Activated naive CD8-positive, alpha-beta T cell treated with anti-CD3 and anti-CD28 coated beads, Interleukin-2, amount 10 ng/mL, durations not matched to agents 7 days and 5 days (primary cell): ENCODE results near the gene MAP7. TPM values are rescaled to one million over a fixed set of nuclear protein-coding genes. Genes with fewer than 3 reads are reported as not detected.

ENCODE experiments used
- ATAC-seq: fragments of 150-1000 bp; cut with Tn5 transposase; one replicate; pipeline ENCODE4 v1.10.0; 2021; ENCODE audit warnings: low read depth, moderate library complexity
- POLR2A ChIA-PET: fragments of 350-600 bp; sonication (Branson Sonifier 250); formaldehyde crosslinking; loops from one replicate; lab custom pipeline; 2021; ENCODE audit warnings: antibody characterized with exemption; lab: Charles Lee
- DNase-seq: peaks from one replicate; pipeline ENCODE4 v3.0.0; 2021
- H3K27ac Mint-ChIP-seq: one replicate; pipeline ENCODE4 v1.8.0; 2022; ENCODE audit warnings: mild to moderate bottlenecking, mixed read lengths
- H3K27me3 Mint-ChIP-seq: one replicate; pipeline ENCODE4 v1.8.0; 2022; ENCODE audit warnings: mild to moderate bottlenecking, moderate library complexity, mixed read lengths
- H3K36me3 Mint-ChIP-seq: one replicate; pipeline ENCODE4 v1.8.0; 2021; ENCODE audit warnings: mild to moderate bottlenecking, mixed read lengths
- H3K4me1 Mint-ChIP-seq: one replicate; pipeline ENCODE4 v1.8.0; 2021; ENCODE audit warnings: mixed read lengths
- H3K4me3 Mint-ChIP-seq: one replicate; pipeline ENCODE4 v1.8.0; 2022; ENCODE audit warnings: mild to moderate bottlenecking, moderate library complexity, mixed read lengths
- H3K9me3 Mint-ChIP-seq: one replicate; pipeline ENCODE4 v1.8.0; 2021; ENCODE audit warnings: mixed read lengths
- total RNA-seq, 2 experiments: library from RNA; stranded (reverse); gene quantifications; one replicate each; pipeline ENCODE4 v1.2.3, GENCODE V29; 2021

The MAP7 gene
- total RNA-seq, 2 experiments from 2014 or later: 0.14 to 0.48 TPM

GRCh38 chr6:136522636-136523035 lies 27.6 kb downstream of the MAP7 start:
- H3K4me1 Mint-ChIP-seq: peaks cover 10% of the 10 kb centered on the region
- peaks cover 22% of the 10 kb centered on the region for H3K27me3 Mint-ChIP-seq
- POLR2A ChIA-PET: no interaction called here
- DNase-seq (no peak), ATAC-seq (no peak)
- H3K36me3 Mint-ChIP-seq: no peaks in the 10 kb centered on the region
- no peaks in the 10 kb centered on the region for H3K9me3 Mint-ChIP-seq
- H3K4me3 Mint-ChIP-seq: no peak overlapping the region
- no peak overlapping the region for H3K27ac Mint-ChIP-seq

- H3K4me3 Mint-ChIP-seq: no peak overlapping the region
- peaks cover 9% of the 10 kb centered on the region for H3K4me1 Mint-ChIP-seq
- no peaks in the 10 kb centered on the region for H3K9me3 Mint-ChIP-seq
- ATAC-seq (no peak), DNase-seq (no peak)
- no peak overlapping the region for H3K27ac Mint-ChIP-seq
- H3K36me3 Mint-ChIP-seq: no peaks in the 10 kb centered on the region
- POLR2A ChIA-PET: no interaction called here
- H3K27me3 Mint-ChIP-seq: peaks cover 18% of the 10 kb centered on the region
These were observed 28.3 kb downstream of the MAP7 start for GRCh38 chr6:136521911-136522310.

- Mint-ChIP-seq H3K27ac (no peak overlapping the region), H3K9me3 (no peaks in the 10 kb centered on the region), H3K4me3 (no peak overlapping the region), H3K27me3 (peaks cover 18% of the 10 kb centered on the region), H3K4me1 (peaks cover 6% of the 10 kb centered on the region), H3K36me3 (no peaks in the 10 kb centered on the region)
- ATAC-seq: no peak
- POLR2A ChIA-PET: interaction anchor here (0.6 kb wide), 1 partner anchor 1828 kb away, joined by 5 read pairs; no protein-coding TSS in a partner anchor
- DNase-seq: no peak
These were observed 28.8 kb downstream of the MAP7 start for GRCh38 chr6:136521427-136521826.

DNA sequence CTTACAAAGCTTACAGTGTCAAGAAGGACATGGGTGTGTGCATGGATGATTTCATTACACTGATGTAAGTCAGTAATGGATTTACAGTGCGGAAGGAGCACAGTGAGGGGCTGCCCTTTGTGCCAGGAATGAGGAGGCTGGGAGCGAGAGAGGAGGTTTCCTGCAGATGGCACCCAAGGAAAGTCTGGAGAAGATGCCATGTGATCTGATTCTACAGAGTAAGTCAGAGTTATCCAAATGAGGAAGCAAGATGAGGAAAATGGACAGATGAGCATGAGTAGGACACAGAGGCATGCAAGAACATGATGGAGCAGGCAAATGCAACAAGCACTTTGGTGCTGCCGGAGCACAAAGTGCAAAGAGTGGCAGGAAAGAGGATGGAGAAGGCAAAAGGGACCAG lies 29.7 kb downstream of the MAP7 start:
- Mint-ChIP-seq H3K27ac (no peak overlapping the region), H3K36me3 (no peaks in the 10 kb centered on the region), H3K4me3 (no peak overlapping the region), H3K9me3 (no peaks in the 10 kb centered on the region), H3K27me3 (peaks cover 18% of the 10 kb centered on the region), H3K4me1 (no peaks in the 10 kb centered on the region)
- POLR2A ChIA-PET: no interaction called here
- ATAC-seq (no peak), DNase-seq (no peak)

DNA sequence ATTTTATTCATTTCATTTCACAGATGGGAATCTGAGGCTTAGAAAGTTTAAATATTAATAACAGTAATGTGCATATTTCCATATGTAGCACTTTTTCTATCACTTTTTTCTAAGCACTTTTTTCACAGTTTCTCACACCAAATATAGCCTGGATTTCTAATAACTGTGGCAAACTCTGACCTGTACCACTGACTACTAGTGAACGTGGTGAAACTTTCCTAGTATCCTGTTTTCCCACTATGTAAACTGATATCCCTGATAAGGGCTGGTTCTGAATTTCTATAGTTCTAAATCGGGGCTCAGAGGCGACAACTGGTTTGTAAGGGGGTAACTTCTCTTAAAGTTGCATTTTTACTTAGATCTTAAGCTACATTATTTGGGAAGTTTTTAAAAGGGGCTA lies 32.6 kb downstream of the MAP7 start:
- Mint-ChIP-seq H3K4me1 (no peaks in the 10 kb centered on the region), H3K9me3 (no peaks in the 10 kb centered on the region), H3K36me3 (no peaks in the 10 kb centered on the region), H3K4me3 (no peak overlapping the region), H3K27me3 (peaks cover 11% of the 10 kb centered on the region), H3K27ac (no peak overlapping the region)
- no peak for ATAC-seq
- no peak for DNase-seq
- POLR2A ChIA-PET: no interaction called here

GRCh38 chr6:136517002-136517401 lies 33.2 kb downstream of the MAP7 start:
- Mint-ChIP-seq H3K4me3 (no peak overlapping the region), H3K27ac (no peak overlapping the region), H3K36me3 (no peaks in the 10 kb centered on the region), H3K4me1 (no peaks in the 10 kb centered on the region), H3K27me3 (peaks cover 11% of the 10 kb centered on the region), H3K9me3 (no peaks in the 10 kb centered on the region)
- no peak for DNase-seq
- no peak for ATAC-seq
- POLR2A ChIA-PET: no interaction called here

DNA sequence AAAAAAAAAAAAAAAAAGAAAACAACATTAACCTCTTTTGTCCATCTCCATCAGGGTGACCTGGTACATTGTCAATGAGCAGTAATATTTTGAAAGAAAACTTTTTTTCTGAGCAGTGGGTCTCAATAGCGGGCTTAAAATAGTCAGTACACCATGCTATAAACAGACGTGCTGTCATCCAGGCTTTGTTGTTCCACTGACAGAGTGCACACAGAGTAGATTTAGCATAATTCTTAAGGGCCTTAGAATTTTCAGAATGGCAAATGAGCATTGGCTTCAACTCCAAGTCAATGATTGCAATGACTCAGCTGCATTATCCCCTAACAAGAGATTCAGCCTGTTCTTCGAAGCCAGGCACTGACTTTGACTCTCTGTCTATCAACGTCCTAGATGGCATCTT lies 35.6 kb downstream of the MAP7 start:
- POLR2A ChIA-PET: no interaction called here
- H3K4me1 Mint-ChIP-seq: peaks cover 6% of the 10 kb centered on the region
- no peak overlapping the region for H3K4me3 Mint-ChIP-seq
- no peaks in the 10 kb centered on the region for H3K36me3 Mint-ChIP-seq
- H3K27ac Mint-ChIP-seq: no peak overlapping the region
- peaks cover 8% of the 10 kb centered on the region for H3K27me3 Mint-ChIP-seq
- H3K9me3 Mint-ChIP-seq: no peaks in the 10 kb centered on the region
- ATAC-seq: no peak
- DNase-seq: no peak

DNA sequence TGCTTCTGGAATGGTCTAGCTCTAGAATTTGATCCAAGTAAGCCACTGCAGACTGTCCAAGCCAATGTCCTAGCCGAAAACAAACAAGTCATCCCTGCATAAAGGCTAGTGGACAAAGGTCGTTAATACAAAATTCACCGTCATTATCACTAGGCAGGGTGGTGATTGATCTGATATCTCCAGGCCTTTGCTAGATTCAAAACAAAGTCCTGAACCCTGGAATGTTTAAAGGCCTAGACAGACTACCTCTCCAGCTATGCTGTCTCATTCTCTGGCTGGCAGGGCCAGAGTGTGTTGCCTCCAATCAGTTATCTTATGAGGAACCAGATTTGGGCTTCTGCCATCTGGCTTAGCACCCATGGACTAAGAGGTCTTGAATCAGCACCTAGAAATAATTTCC lies 38.3 kb downstream of the MAP7 start:
- no peak for ATAC-seq
- H3K27ac Mint-ChIP-seq: no peak overlapping the region

DNA sequence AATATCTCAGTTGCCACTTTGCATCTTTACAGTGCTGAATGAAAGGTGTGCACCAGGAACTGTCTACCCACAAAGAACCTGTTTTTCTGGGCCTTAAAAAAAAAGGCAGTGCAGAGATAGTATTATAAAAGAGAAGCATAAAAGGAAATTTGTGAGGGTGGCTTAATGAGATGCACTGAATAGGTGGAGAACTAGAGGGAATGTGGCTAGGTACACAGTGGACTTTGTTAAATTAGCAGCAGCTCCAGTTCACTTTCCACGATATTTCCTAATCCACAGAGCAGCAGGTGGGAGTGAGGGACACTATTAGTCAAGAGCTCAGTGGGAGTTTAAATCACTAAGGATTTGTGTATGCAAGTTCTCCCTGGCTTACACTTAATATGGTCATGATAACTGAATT lies 38.8 kb downstream of the MAP7 start:
- Mint-ChIP-seq H3K4me3 (no peak overlapping the region), H3K36me3 (no peaks in the 10 kb centered on the region), H3K27me3 (peaks cover 5% of the 10 kb centered on the region), H3K4me1 (peaks cover 6% of the 10 kb centered on the region), H3K27ac (no peak overlapping the region), H3K9me3 (no peaks in the 10 kb centered on the region)
- no peak for ATAC-seq
- DNase-seq: no peak
- POLR2A ChIA-PET: no interaction called here

More for the DNA sequence above, 38.3 kb downstream of the MAP7 start:
- peaks cover 6% of the 10 kb centered on the region for H3K4me1 Mint-ChIP-seq
- H3K9me3 Mint-ChIP-seq: no peaks in the 10 kb centered on the region
- peaks cover 5% of the 10 kb centered on the region for H3K27me3 Mint-ChIP-seq
- POLR2A ChIA-PET: no interaction called here
- no peak for DNase-seq
- no peak overlapping the region for H3K4me3 Mint-ChIP-seq
- no peaks in the 10 kb centered on the region for H3K36me3 Mint-ChIP-seq

DNA sequence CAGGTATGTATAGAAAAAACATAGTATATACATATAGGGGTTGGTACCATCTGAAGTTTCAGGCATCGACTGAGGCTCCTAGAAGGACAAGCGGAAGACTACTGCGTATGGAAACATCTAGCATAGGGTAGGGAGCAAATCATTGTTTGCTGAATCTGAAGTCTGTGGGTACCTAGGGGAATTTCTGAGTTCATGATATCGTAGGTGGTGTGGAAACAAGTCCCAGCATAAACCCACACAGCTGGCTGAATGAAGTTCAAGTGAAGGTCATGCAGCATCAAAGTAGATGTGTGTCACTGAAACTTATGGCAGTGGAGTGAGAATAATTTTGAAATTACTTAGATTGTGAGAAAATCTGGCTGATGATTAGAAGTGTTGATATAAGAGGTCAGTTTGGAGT lies 39.4 kb downstream of the MAP7 start:
- DNase-seq (no peak), ATAC-seq (no peak)
- peaks cover 5% of the 10 kb centered on the region for H3K27me3 Mint-ChIP-seq
- H3K9me3 Mint-ChIP-seq: no peaks in the 10 kb centered on the region
- no peak overlapping the region for H3K27ac Mint-ChIP-seq
- POLR2A ChIA-PET: no interaction called here
- H3K4me1 Mint-ChIP-seq: peaks cover 6% of the 10 kb centered on the region
- no peak overlapping the region for H3K4me3 Mint-ChIP-seq
- no peaks in the 10 kb centered on the region for H3K36me3 Mint-ChIP-seq

DNA sequence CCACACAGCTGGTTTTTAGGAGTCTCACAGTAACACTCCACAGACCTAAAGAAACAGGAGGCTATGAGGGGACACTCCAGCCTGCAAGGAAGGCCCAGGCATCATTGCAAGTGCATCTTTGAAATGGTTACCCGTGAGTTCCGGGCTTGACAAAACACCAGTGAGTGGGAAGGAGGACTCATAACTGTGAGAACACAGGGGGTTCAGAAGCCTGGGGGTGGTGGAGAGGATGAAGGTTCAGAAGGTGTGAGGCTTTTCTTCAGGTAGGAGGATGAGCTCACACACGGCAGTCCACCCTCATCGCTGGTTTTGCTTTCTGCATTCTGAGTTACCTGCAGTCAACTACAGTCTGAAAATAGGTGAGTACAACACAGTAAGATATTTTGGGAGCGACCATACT lies 39.9 kb downstream of the MAP7 start:
- Mint-ChIP-seq H3K4me3 (no peak overlapping the region), H3K27me3 (peaks cover 5% of the 10 kb centered on the region), H3K4me1 (peaks cover 6% of the 10 kb centered on the region), H3K9me3 (no peaks in the 10 kb centered on the region), H3K36me3 (no peaks in the 10 kb centered on the region), H3K27ac (no peak overlapping the region)
- POLR2A ChIA-PET: no interaction called here
- ATAC-seq: no peak
- DNase-seq: no peak

DNA sequence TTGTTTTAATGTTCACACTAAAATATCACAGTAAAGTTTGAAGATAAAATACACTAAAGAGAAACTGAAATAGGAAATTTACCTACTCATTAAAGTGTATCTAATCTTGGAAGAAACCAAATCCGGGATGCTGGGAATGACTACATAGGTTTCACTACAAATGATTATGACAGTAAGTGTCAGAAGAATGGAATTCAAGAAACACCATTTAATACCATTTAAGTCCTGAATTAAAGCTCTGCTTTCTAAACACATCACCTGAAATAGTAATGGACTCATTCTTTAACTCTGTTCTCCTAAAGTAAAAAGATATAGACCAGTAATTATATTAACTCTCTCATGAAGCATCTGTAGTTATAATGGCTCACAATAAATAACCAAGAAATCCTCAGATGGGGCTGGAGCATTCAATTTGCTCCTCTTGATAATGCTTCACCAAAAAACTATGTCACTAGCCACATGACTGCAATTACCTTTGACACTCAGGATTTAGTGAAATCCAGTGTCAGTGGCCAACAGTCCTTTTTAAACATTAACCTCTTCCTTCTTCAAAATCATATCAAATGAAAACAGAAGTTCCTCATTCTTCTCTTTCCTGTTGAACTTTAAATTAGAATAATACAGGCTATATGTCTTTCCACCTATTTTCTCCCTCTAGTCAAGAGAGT lies 41.4 kb downstream of the MAP7 start:
- H3K4me3 Mint-ChIP-seq: no peak overlapping the region
- peaks cover 6% of the 10 kb centered on the region for H3K4me1 Mint-ChIP-seq
- ATAC-seq (no peak), DNase-seq (no peak)
- no peaks in the 10 kb centered on the region for H3K9me3 Mint-ChIP-seq
- POLR2A ChIA-PET: no interaction called here
- no peaks in the 10 kb centered on the region for H3K36me3 Mint-ChIP-seq
- H3K27me3 Mint-ChIP-seq: peaks cover 5% of the 10 kb centered on the region
- H3K27ac Mint-ChIP-seq: no peak overlapping the region

GRCh38 chr6:136506124-136506799 lies 44.0 kb downstream of the MAP7 start:
- Mint-ChIP-seq H3K27ac (no peak overlapping the region), H3K36me3 (no peaks in the 10 kb centered on the region)
- POLR2A ChIA-PET: no interaction called here

GRCh38 chr6:136503303-136504029 lies 46.8 kb downstream of the MAP7 start:
- Mint-ChIP-seq H3K9me3 (no peaks in the 10 kb centered on the region), H3K27me3 (peaks cover 2% of the 10 kb centered on the region), H3K27ac (no peak overlapping the region), H3K36me3 (no peaks in the 10 kb centered on the region), H3K4me1 (no peaks in the 10 kb centered on the region), H3K4me3 (no peak overlapping the region)
- ATAC-seq (no peak), DNase-seq (no peak)
- POLR2A ChIA-PET: no interaction called here

More at GRCh38 chr6:136506124-136506799, 44.0 kb downstream of the MAP7 start:
- no peaks in the 10 kb centered on the region for H3K9me3 Mint-ChIP-seq
- no peak for ATAC-seq
- H3K4me1 Mint-ChIP-seq: peaks cover 6% of the 10 kb centered on the region
- H3K4me3 Mint-ChIP-seq: no peak overlapping the region
- DNase-seq: no peak
- peaks cover 2% of the 10 kb centered on the region for H3K27me3 Mint-ChIP-seq
